H1 (cell line): ENCODE data around the gene RTKN2. TPM values are rescaled to one million over a fixed set of nuclear protein-coding genes. Genes with fewer than 3 reads are reported as not detected.
A peak's percentile ranks its signal among the peaks of the same experiment; 100 is the strongest.

Experiments
- CTCF ChIA-PET: fragments of 300-600 bp; sonication (Branson Sonifier 250); formaldehyde crosslinking; loops from one replicate; lab custom pipeline; 2021; ENCODE audit not compliant: partially characterized antibody; lab: Charles Lee
- POLR2A ChIA-PET: fragments of 300-600 bp; sonication (Branson Sonifier 250); formaldehyde crosslinking; loops from one replicate; lab custom pipeline; 2021; ENCODE audit warnings: inconsistent platforms; ENCODE audit not compliant: partially characterized antibody; lab: Charles Lee
- DNase-seq, 2 experiments: peaks; one replicate each; pipeline versions ENCODE4 v3.0.0 to v3.0.0-alpha.2; 2010 to 2022; ENCODE audit warnings: low spot score in 2 of 2, low read depth in 1 of 2, mixed read lengths in 1 of 2
- FAIRE-seq: peaks from 2 replicates; lab custom pipeline; 2011; peaks lifted over from hg19 to GRCh38; lab: Jason Lieb, UNC
- H2AFZ ChIP-seq: 2 replicates; pipeline ENCODE4 v1.8.1; 2012; ENCODE audit warnings: low read length, inconsistent platforms
- H2AK5ac ChIP-seq: 2 replicates; pipeline ENCODE4 v1.6.1; 2013; ENCODE audit warnings: low read depth, low read length
- H2BK120ac ChIP-seq: replicated peaks from 2 replicates; pipeline ENCODE3; 2013; ENCODE audit warnings: low read depth, low read length, inconsistent platforms
- H2BK12ac ChIP-seq: 2 replicates; pipeline ENCODE4 v1.6.1; 2013; ENCODE audit warnings: low read depth, low read length
- H2BK15ac ChIP-seq: 2 replicates; pipeline ENCODE4 v1.6.1; 2013; ENCODE audit warnings: low read length
- H2BK20ac ChIP-seq: 2 replicates; pipeline ENCODE4 v1.6.1; 2013; ENCODE audit warnings: low read length
- H2BK5ac ChIP-seq: 2 replicates; pipeline ENCODE4 v1.6.1; 2013; ENCODE audit warnings: low read depth, low read length
- H3K14ac ChIP-seq: 2 replicates; pipeline ENCODE4 v1.6.1; 2013; ENCODE audit warnings: inconsistent platforms; ENCODE audit not compliant: insufficient read length
- H3K18ac ChIP-seq: 2 replicates; pipeline ENCODE4 v1.6.1; 2013; ENCODE audit warnings: low read length; ENCODE audit errors: extremely low read depth
- H3K23ac ChIP-seq: 2 replicates; pipeline ENCODE4 v1.6.1; 2013; ENCODE audit warnings: inconsistent platforms; ENCODE audit not compliant: insufficient read length
- H3K23me2 ChIP-seq: 2 replicates; pipeline ENCODE4 v1.6.1; 2013; ENCODE audit warnings: low read depth, low read length
- H3K27ac ChIP-seq: 2 replicates; pipeline ENCODE4 v1.6.1; 2011; ENCODE audit warnings: low read depth, low read length, inconsistent platforms
- H3K27me3 ChIP-seq, 4 experiments: replicated peaks in 1 of 4; 1 replicate in 1 of 4; 2 replicates in 3 of 4; pipeline versions ENCODE4 v1.6.1 to v1.8.1; 2011 to 2013; ENCODE audit warnings: low read length in 3 of 4, mild to moderate bottlenecking in 3 of 4, inconsistent platforms in 2 of 4, mixed read lengths in 2 of 4, moderate library complexity in 1 of 4; ENCODE audit not compliant: control insufficient read depth in 3 of 4, insufficient read depth in 3 of 4; ENCODE audit errors: extremely low read depth in 1 of 4
- H3K36me3 ChIP-seq, 4 experiments: 2 replicates each; pipeline versions ENCODE4 v1.6.1 to v1.8.1; 2011 to 2013; ENCODE audit warnings: mild to moderate bottlenecking in 4 of 4, low read length in 3 of 4, moderate library complexity in 2 of 4, control low read depth in 1 of 4, inconsistent platforms in 1 of 4; ENCODE audit not compliant: insufficient read depth in 4 of 4, control insufficient read depth in 2 of 4
- H3K4ac ChIP-seq: replicated peaks from 2 replicates; pipeline ENCODE3; 2013; ENCODE audit warnings: low read length, low read depth, mixed read lengths, inconsistent platforms; ENCODE audit not compliant: insufficient read length
- H3K4me1 ChIP-seq, 4 experiments: replicated peaks in 1 of 4; 1 replicate in 1 of 4; 2 replicates in 3 of 4; pipeline versions ENCODE4 v1.6.1 to v1.8.1; 2011 to 2013; ENCODE audit warnings: low read length in 3 of 4, inconsistent platforms in 2 of 4, mixed read lengths in 1 of 4; ENCODE audit not compliant: insufficient read depth in 4 of 4, control insufficient read depth in 3 of 4
- H3K4me2 ChIP-seq, 2 experiments: 2 replicates each; pipeline versions ENCODE4 v1.6.1 to v1.8.1; 2011 to 2013; ENCODE audit warnings: low read depth in 2 of 2, low read length in 2 of 2, control low read depth in 1 of 2, inconsistent platforms in 1 of 2, mild to moderate bottlenecking in 1 of 2; ENCODE audit not compliant: insufficient read depth in 1 of 2
- H3K4me3 ChIP-seq, 4 experiments: fragments of 200-600, 300-600 bp in 1 of 4; sonication (generic), shearing (Covaris generic), sonication (Bioruptor Twin) in 1 of 4; 2 replicates each; pipeline versions ENCODE4 v1.5.1 to v1.8.1; 2011 to 2016; ENCODE audit warnings: low read length in 4 of 4, low read depth in 3 of 4, control low read depth in 2 of 4, inconsistent platforms in 2 of 4, mild to moderate bottlenecking in 2 of 4, mixed read lengths in 1 of 4, moderate library complexity in 1 of 4; ENCODE audit not compliant: insufficient read depth in 2 of 4; ENCODE audit errors: extremely low read depth in 1 of 4
- H3K56ac ChIP-seq: replicated peaks from 2 replicates; pipeline ENCODE3; 2013; ENCODE audit warnings: low read depth, mild to moderate bottlenecking, mixed read lengths, low read length, inconsistent platforms; ENCODE audit not compliant: insufficient read length
- H3K79me1 ChIP-seq: 2 replicates; pipeline ENCODE4 v1.6.1; 2013; ENCODE audit warnings: low read depth, low read length, control low read depth
- H3K79me2 ChIP-seq, 2 experiments: 2 replicates each; pipeline versions ENCODE4 v1.6.1 to v1.8.1; 2012 to 2013; ENCODE audit warnings: low read length in 2 of 2, mild to moderate bottlenecking in 2 of 2, inconsistent platforms in 1 of 2; ENCODE audit not compliant: insufficient read depth in 2 of 2, control insufficient read depth in 1 of 2
- H3K9ac ChIP-seq, 4 experiments: replicated peaks in 1 of 4; 1 replicate in 1 of 4; 2 replicates in 3 of 4; pipeline versions ENCODE4 v1.6.1 to v1.8.1; 2011 to 2013; ENCODE audit warnings: low read depth in 3 of 4, low read length in 3 of 4, control low read depth in 2 of 4, mild to moderate bottlenecking in 2 of 4, moderate library complexity in 2 of 4, inconsistent platforms in 1 of 4; ENCODE audit errors: extremely low read depth in 1 of 4
- H3K9me3 ChIP-seq, 2 experiments: 2 replicates each; pipeline versions ENCODE4 v1.6.1 to v1.8.1; 2012 to 2013; ENCODE audit warnings: mild to moderate bottlenecking in 2 of 2, moderate library complexity in 2 of 2, control low read depth in 1 of 2, inconsistent platforms in 1 of 2, low read depth in 1 of 2, low read length in 1 of 2, mixed read lengths in 1 of 2; ENCODE audit not compliant: insufficient read depth in 2 of 2
- H4K20me1 ChIP-seq, 2 experiments: replicated peaks in 1 of 2; 2 replicates each; pipeline versions ENCODE3 to v1.8.1; 2011 to 2013; ENCODE audit warnings: inconsistent platforms in 2 of 2, low read length in 2 of 2, mild to moderate bottlenecking in 1 of 2; ENCODE audit not compliant: insufficient read depth in 2 of 2, control insufficient read depth in 1 of 2
- H4K5ac ChIP-seq: 2 replicates; pipeline ENCODE4 v1.6.1; 2013; ENCODE audit warnings: low read length, low read depth, mixed read lengths, inconsistent platforms; ENCODE audit not compliant: insufficient read length
- H4K8ac ChIP-seq: 2 replicates; pipeline ENCODE4 v1.8.0; 2013; ENCODE audit warnings: mild to moderate bottlenecking, moderate library complexity, low read length, inconsistent platforms; ENCODE audit not compliant: insufficient read depth; ENCODE audit errors: extremely low read depth
- H4K91ac ChIP-seq: replicated peaks from 2 replicates; pipeline ENCODE3; 2013; ENCODE audit warnings: low read length, mixed read lengths, inconsistent platforms; ENCODE audit not compliant: insufficient read length
- KDM5A ChIP-seq: fragments of 200-600 bp; IDR thresholded peaks from 2 replicates; pipeline ENCODE4 v1.7.1; 2012; ENCODE audit warnings: mild to moderate bottlenecking, low read length, inconsistent platforms, mixed read lengths
- TEAD4 ChIP-seq: IDR thresholded peaks from 2 replicates; pipeline ENCODE4 v1.6.1; 2012; ENCODE audit warnings: low read depth, low read length, inconsistent platforms, mixed read lengths
- polyA plus RNA-seq, 7 experiments: library from polyadenylated mRNA; depleted of rRNA in 3 of 7; stranded (reverse) in 5 of 7; unstranded in 2 of 7; fragments of >200 nt in 5 of 7; fragments of 200-250 nt in 2 of 7; gene quantifications; 1 replicate in 5 of 7; 2 replicates in 1 of 7; 4 replicates in 1 of 7; pipeline versions ENCODE4 v1.2.1 to v1.2.3, GENCODE V29; 2011 to 2013; ENCODE audit warnings: missing spikeins in 2 of 7, mixed read lengths in 2 of 7
- total RNA-seq: library from RNA; stranded (reverse); fragmentation: NEBNext Ultra II Directional; extraction: Animal tissue kit (Norgen Biotek cat#: 25700); gene quantifications from 2 replicates; pipeline ENCODE4 v1.2.1, GENCODE V29; 2021
- TF ChIP-seq, protein P1 (sequence below): IDR thresholded peaks from 2 replicates; pipeline ENCODE4 v1.6.1; 2012; ENCODE audit warnings: low read length, inconsistent platforms

Gene RTKN2
- total and polyA plus RNA-seq, 2 of the 8 experiments (the other 6 are each of a cell fraction or from before 2014, with no cell fraction given), result 5.1 to 24.6 TPM

GRCh38 chr10:62264126-62264525 is 4.5 kb downstream of the RTKN2 start:
- Histone ChIP-seq H3K56ac (no peak overlapping the region), H3K18ac (no peak overlapping the region), H2BK20ac (no peak overlapping the region), H2BK120ac (no peak overlapping the region), H3K9ac (no peak overlapping the region), H2BK5ac (no peak overlapping the region), H4K5ac (no peak overlapping the region), H3K4ac (no peak overlapping the region), H3K9me3 (no peaks in the 10 kb centered on the region), H3K79me1 (peaks cover 3% of the 10 kb centered on the region; the same call in 1 of the 2 replicates), H3K23me2 (peaks cover 3% of the 10 kb centered on the region), H2BK12ac (no peak overlapping the region), H3K36me3 (peaks cover 0 to 15% (median 5%) of the 10 kb centered on the region in 4 experiments; a peak in 5 of 8 replicates), H3K27ac (no peak overlapping the region), H4K91ac (no peak overlapping the region), H3K23ac (no peak overlapping the region), H4K8ac (no peak overlapping the region), H2BK15ac (no peak overlapping the region), H3K27me3 (no peaks in the 10 kb centered on the region), H2AK5ac (no peak overlapping the region), H3K4me1 (peaks cover 0 to 4% (median 2%) of the 10 kb centered on the region in 4 experiments; a peak in 3 of 7 replicates), H3K4me3 (no peak overlapping the region), H4K20me1 (peaks cover 0 to 1% of the 10 kb centered on the region in 2 experiments), H3K14ac (no peak overlapping the region), H3K4me2 (peak overlapping the region in 1 of 2 experiments; percentile 37; a peak in 1 of 4 replicates), H2AFZ (no peak overlapping the region), H3K79me2 (peaks cover 4 to 68% of the 10 kb centered on the region in 2 experiments; a peak in 3 of 4 replicates)
- FAIRE-seq (no peak), DNase-seq (no peak)
- CTCF ChIA-PET, result interaction anchor here (0.6 to 3.3 kb wide), 26 partner anchors 8 to 491 kb away, joined by 3 to 14 read pairs (median 4); partner anchors contain the start of gene ARID5B
- TF ChIP-seq TEAD4 (no peak), KDM5A (no peak)
- TF ChIP-seq, protein P1, sequence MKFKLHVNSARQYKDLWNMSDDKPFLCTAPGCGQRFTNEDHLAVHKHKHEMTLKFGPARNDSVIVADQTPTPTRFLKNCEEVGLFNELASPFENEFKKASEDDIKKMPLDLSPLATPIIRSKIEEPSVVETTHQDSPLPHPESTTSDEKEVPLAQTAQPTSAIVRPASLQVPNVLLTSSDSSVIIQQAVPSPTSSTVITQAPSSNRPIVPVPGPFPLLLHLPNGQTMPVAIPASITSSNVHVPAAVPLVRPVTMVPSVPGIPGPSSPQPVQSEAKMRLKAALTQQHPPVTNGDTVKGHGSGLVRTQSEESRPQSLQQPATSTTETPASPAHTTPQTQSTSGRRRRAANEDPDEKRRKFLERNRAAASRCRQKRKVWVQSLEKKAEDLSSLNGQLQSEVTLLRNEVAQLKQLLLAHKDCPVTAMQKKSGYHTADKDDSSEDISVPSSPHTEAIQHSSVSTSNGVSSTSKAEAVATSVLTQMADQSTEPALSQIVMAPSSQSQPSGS, result no peak
- POLR2A ChIA-PET, result no interaction called here
